Stimulated activated CD4-positive, alpha-beta T cell treated with anti-CD3 and anti-CD28 coated beads, Interleukin-1b, Interleukin-23, amount 100 ng/mL, for 48 hours (primary cell): ENCODE measurements around the gene ITGA2B.
"Not testable (repeated sequence)": the region's sequence is repeated elsewhere in the genome, so short reads cannot be mapped to it uniquely, and the experiment has no call there.

ENCODE experiments used
- DNase-seq: peaks from one replicate; pipeline ENCODE4 v3.0.0-alpha.2; 2020

ITGA2B gene

GRCh38 chr17:44389281-44389680 is at the start of gene ITGA2B:
Gene ITGA2B, minus strand, starts transcription at chr17:44389649. Its CDS starts 176 bp downstream, at chr17:44389473.
- no peak for DNase-seq

GRCh38 chr17:44439168-44439567 is 49.7 kb upstream of the ITGA2B start:
- no peak for DNase-seq

GRCh38 chr17:44438636-44439035 is 49.2 kb upstream of the ITGA2B start:
- DNase-seq = no peak

GRCh38 chr17:44436336-44436735 is 46.9 kb upstream of the ITGA2B start:
- no peak for DNase-seq

- no peak for DNase-seq
These were observed 43.1 kb upstream of the ITGA2B start for GRCh38 chr17:44432254-44433157.

- no peak for DNase-seq
These were observed 35.5 kb upstream of the ITGA2B start for GRCh38 chr17:44424828-44425461.

- DNase-seq = peak; percentile 13
These were observed 28.1 kb upstream of the ITGA2B start for GRCh38 chr17:44417553-44417952.

- no peak for DNase-seq
These were observed 27.3 kb upstream of the ITGA2B start for GRCh38 chr17:44416558-44417289.

- no peak for DNase-seq
These were observed 25.1 kb upstream of the ITGA2B start for GRCh38 chr17:44414394-44415155.

- no peak for DNase-seq
These were observed 20.0 kb upstream of the ITGA2B start for GRCh38 chr17:44409309-44410028.

GRCh38 chr17:44408786-44409185 is 19.3 kb upstream of the ITGA2B start:
- DNase-seq = no peak

- DNase-seq = no peak
These were observed 13.2 kb upstream of the ITGA2B start for GRCh38 chr17:44402564-44403172.

- no peak for DNase-seq
These were observed 10.9 kb upstream of the ITGA2B start for GRCh38 chr17:44400226-44400847.

GRCh38 chr17:44398692-44399691 is 9.5 kb upstream of the ITGA2B start:
- DNase-seq = no peak

- DNase-seq = no peak
These were observed 8.3 kb upstream of the ITGA2B start for GRCh38 chr17:44397479-44398440.

GRCh38 chr17:44396946-44397345 is 7.5 kb upstream of the ITGA2B start:
- no peak for DNase-seq

GRCh38 chr17:44394833-44395232 is 5.4 kb upstream of the ITGA2B start:
- no peak for DNase-seq

- DNase-seq = not testable (repeated sequence)
These were observed 4.7 kb upstream of the ITGA2B start for GRCh38 chr17:44394112-44394511.
